H1 (cell line): ENCODE data around the gene OXTR. TPM values are rescaled to one million over a fixed set of nuclear protein-coding genes. Genes with fewer than 3 reads are reported as not detected.

ENCODE experiments used
- CTCF ChIA-PET: fragments of 300-600 bp; sonication (Branson Sonifier 250); formaldehyde crosslinking; loops from one replicate; lab custom pipeline; 2021; ENCODE audit not compliant: partially characterized antibody; lab: Charles Lee
- POLR2A ChIA-PET: fragments of 300-600 bp; sonication (Branson Sonifier 250); formaldehyde crosslinking; loops from one replicate; lab custom pipeline; 2021; ENCODE audit warnings: inconsistent platforms; ENCODE audit not compliant: partially characterized antibody; lab: Charles Lee
- DNase-seq, 2 experiments: peaks; one replicate each; pipeline versions ENCODE4 v3.0.0 to v3.0.0-alpha.2; 2010 to 2022; ENCODE audit warnings: low spot score in 2 of 2, low read depth in 1 of 2, mixed read lengths in 1 of 2
- FAIRE-seq: peaks from 2 replicates; lab custom pipeline; 2011; peaks lifted over from hg19 to GRCh38; lab: Jason Lieb, UNC
- H2AFZ ChIP-seq: 2 replicates; pipeline ENCODE4 v1.8.1; 2012; ENCODE audit warnings: low read length, inconsistent platforms
- H2AK5ac ChIP-seq: 2 replicates; pipeline ENCODE4 v1.6.1; 2013; ENCODE audit warnings: low read depth, low read length
- H2BK120ac ChIP-seq: replicated peaks from 2 replicates; pipeline ENCODE3; 2013; ENCODE audit warnings: low read depth, low read length, inconsistent platforms
- H2BK12ac ChIP-seq: 2 replicates; pipeline ENCODE4 v1.6.1; 2013; ENCODE audit warnings: low read depth, low read length
- H2BK15ac ChIP-seq: 2 replicates; pipeline ENCODE4 v1.6.1; 2013; ENCODE audit warnings: low read length
- H2BK20ac ChIP-seq: 2 replicates; pipeline ENCODE4 v1.6.1; 2013; ENCODE audit warnings: low read length
- H2BK5ac ChIP-seq: 2 replicates; pipeline ENCODE4 v1.6.1; 2013; ENCODE audit warnings: low read depth, low read length
- H3K14ac ChIP-seq: 2 replicates; pipeline ENCODE4 v1.6.1; 2013; ENCODE audit warnings: inconsistent platforms; ENCODE audit not compliant: insufficient read length
- H3K18ac ChIP-seq: 2 replicates; pipeline ENCODE4 v1.6.1; 2013; ENCODE audit warnings: low read length; ENCODE audit errors: extremely low read depth
- H3K23ac ChIP-seq: 2 replicates; pipeline ENCODE4 v1.6.1; 2013; ENCODE audit warnings: inconsistent platforms; ENCODE audit not compliant: insufficient read length
- H3K23me2 ChIP-seq: 2 replicates; pipeline ENCODE4 v1.6.1; 2013; ENCODE audit warnings: low read depth, low read length
- H3K27ac ChIP-seq: 2 replicates; pipeline ENCODE4 v1.6.1; 2011; ENCODE audit warnings: low read depth, low read length, inconsistent platforms
- H3K27me3 ChIP-seq, 4 experiments: replicated peaks in 1 of 4; 1 replicate in 1 of 4; 2 replicates in 3 of 4; pipeline versions ENCODE4 v1.6.1 to v1.8.1; 2011 to 2013; ENCODE audit warnings: low read length in 3 of 4, mild to moderate bottlenecking in 3 of 4, inconsistent platforms in 2 of 4, mixed read lengths in 2 of 4, moderate library complexity in 1 of 4; ENCODE audit not compliant: control insufficient read depth in 3 of 4, insufficient read depth in 3 of 4; ENCODE audit errors: extremely low read depth in 1 of 4
- H3K36me3 ChIP-seq, 4 experiments: 2 replicates each; pipeline versions ENCODE4 v1.6.1 to v1.8.1; 2011 to 2013; ENCODE audit warnings: mild to moderate bottlenecking in 4 of 4, low read length in 3 of 4, moderate library complexity in 2 of 4, control low read depth in 1 of 4, inconsistent platforms in 1 of 4; ENCODE audit not compliant: insufficient read depth in 4 of 4, control insufficient read depth in 2 of 4
- H3K4ac ChIP-seq: replicated peaks from 2 replicates; pipeline ENCODE3; 2013; ENCODE audit warnings: low read length, low read depth, mixed read lengths, inconsistent platforms; ENCODE audit not compliant: insufficient read length
- H3K4me1 ChIP-seq, 4 experiments: replicated peaks in 1 of 4; 1 replicate in 1 of 4; 2 replicates in 3 of 4; pipeline versions ENCODE4 v1.6.1 to v1.8.1; 2011 to 2013; ENCODE audit warnings: low read length in 3 of 4, inconsistent platforms in 2 of 4, mixed read lengths in 1 of 4; ENCODE audit not compliant: insufficient read depth in 4 of 4, control insufficient read depth in 3 of 4
- H3K4me2 ChIP-seq, 2 experiments: 2 replicates each; pipeline versions ENCODE4 v1.6.1 to v1.8.1; 2011 to 2013; ENCODE audit warnings: low read depth in 2 of 2, low read length in 2 of 2, control low read depth in 1 of 2, inconsistent platforms in 1 of 2, mild to moderate bottlenecking in 1 of 2; ENCODE audit not compliant: insufficient read depth in 1 of 2
- H3K4me3 ChIP-seq, 4 experiments: fragments of 200-600, 300-600 bp in 1 of 4; sonication (generic), shearing (Covaris generic), sonication (Bioruptor Twin) in 1 of 4; 2 replicates each; pipeline versions ENCODE4 v1.5.1 to v1.8.1; 2011 to 2016; ENCODE audit warnings: low read length in 4 of 4, low read depth in 3 of 4, control low read depth in 2 of 4, inconsistent platforms in 2 of 4, mild to moderate bottlenecking in 2 of 4, mixed read lengths in 1 of 4, moderate library complexity in 1 of 4; ENCODE audit not compliant: insufficient read depth in 2 of 4; ENCODE audit errors: extremely low read depth in 1 of 4
- H3K56ac ChIP-seq: replicated peaks from 2 replicates; pipeline ENCODE3; 2013; ENCODE audit warnings: low read depth, mild to moderate bottlenecking, mixed read lengths, low read length, inconsistent platforms; ENCODE audit not compliant: insufficient read length
- H3K79me1 ChIP-seq: 2 replicates; pipeline ENCODE4 v1.6.1; 2013; ENCODE audit warnings: low read depth, low read length, control low read depth
- H3K79me2 ChIP-seq, 2 experiments: 2 replicates each; pipeline versions ENCODE4 v1.6.1 to v1.8.1; 2012 to 2013; ENCODE audit warnings: low read length in 2 of 2, mild to moderate bottlenecking in 2 of 2, inconsistent platforms in 1 of 2; ENCODE audit not compliant: insufficient read depth in 2 of 2, control insufficient read depth in 1 of 2
- H3K9ac ChIP-seq, 4 experiments: replicated peaks in 1 of 4; 1 replicate in 1 of 4; 2 replicates in 3 of 4; pipeline versions ENCODE4 v1.6.1 to v1.8.1; 2011 to 2013; ENCODE audit warnings: low read depth in 3 of 4, low read length in 3 of 4, control low read depth in 2 of 4, mild to moderate bottlenecking in 2 of 4, moderate library complexity in 2 of 4, inconsistent platforms in 1 of 4; ENCODE audit errors: extremely low read depth in 1 of 4
- H3K9me3 ChIP-seq, 2 experiments: 2 replicates each; pipeline versions ENCODE4 v1.6.1 to v1.8.1; 2012 to 2013; ENCODE audit warnings: mild to moderate bottlenecking in 2 of 2, moderate library complexity in 2 of 2, control low read depth in 1 of 2, inconsistent platforms in 1 of 2, low read depth in 1 of 2, low read length in 1 of 2, mixed read lengths in 1 of 2; ENCODE audit not compliant: insufficient read depth in 2 of 2
- H4K20me1 ChIP-seq, 2 experiments: replicated peaks in 1 of 2; 2 replicates each; pipeline versions ENCODE3 to v1.8.1; 2011 to 2013; ENCODE audit warnings: inconsistent platforms in 2 of 2, low read length in 2 of 2, mild to moderate bottlenecking in 1 of 2; ENCODE audit not compliant: insufficient read depth in 2 of 2, control insufficient read depth in 1 of 2
- H4K5ac ChIP-seq: 2 replicates; pipeline ENCODE4 v1.6.1; 2013; ENCODE audit warnings: low read length, low read depth, mixed read lengths, inconsistent platforms; ENCODE audit not compliant: insufficient read length
- H4K8ac ChIP-seq: 2 replicates; pipeline ENCODE4 v1.8.0; 2013; ENCODE audit warnings: mild to moderate bottlenecking, moderate library complexity, low read length, inconsistent platforms; ENCODE audit not compliant: insufficient read depth; ENCODE audit errors: extremely low read depth
- H4K91ac ChIP-seq: replicated peaks from 2 replicates; pipeline ENCODE3; 2013; ENCODE audit warnings: low read length, mixed read lengths, inconsistent platforms; ENCODE audit not compliant: insufficient read length
- SP1 ChIP-seq: IDR thresholded peaks from 2 replicates; pipeline ENCODE4 v1.6.1; 2011; ENCODE audit warnings: low read depth, low read length
- WGBS, 2 experiments: shearing (Covaris generic) in 1 of 2; methylation state at CpG; one replicate each; pipeline versions ENCODE4 v1.1.6 to v1.1.7; 2013 to 2015; ENCODE audit warnings: low lambda C conversion rate in 2 of 2, mixed read lengths in 2 of 2, inconsistent platforms in 1 of 2, low coverage in 1 of 2, missing lambda C conversion rate in 1 of 2; ENCODE audit not compliant: insufficient replicate concordance in 2 of 2, insufficient coverage in 1 of 2, insufficient read length in 1 of 2; ENCODE audit errors: extremely low coverage in 1 of 2, missing lambda C conversion rate in 1 of 2; 5-methylcytosine and 5-hydroxymethylcytosine counted together
- polyA plus RNA-seq, 7 experiments: library from polyadenylated mRNA; depleted of rRNA in 3 of 7; stranded (reverse) in 5 of 7; unstranded in 2 of 7; fragments of >200 nt in 5 of 7; fragments of 200-250 nt in 2 of 7; gene quantifications; 1 replicate in 5 of 7; 2 replicates in 1 of 7; 4 replicates in 1 of 7; pipeline versions ENCODE4 v1.2.1 to v1.2.3, GENCODE V29; 2011 to 2013; ENCODE audit warnings: missing spikeins in 2 of 7, mixed read lengths in 2 of 7
- total RNA-seq: library from RNA; stranded (reverse); fragmentation: NEBNext Ultra II Directional; extraction: Animal tissue kit (Norgen Biotek cat#: 25700); gene quantifications from 2 replicates; pipeline ENCODE4 v1.2.1, GENCODE V29; 2021

Gene OXTR
- total and polyA plus RNA-seq, 2 of the 8 experiments (the other 6 are each of a cell fraction or from before 2014, with no cell fraction given) = 0.77 to 2.3 TPM

DNA sequence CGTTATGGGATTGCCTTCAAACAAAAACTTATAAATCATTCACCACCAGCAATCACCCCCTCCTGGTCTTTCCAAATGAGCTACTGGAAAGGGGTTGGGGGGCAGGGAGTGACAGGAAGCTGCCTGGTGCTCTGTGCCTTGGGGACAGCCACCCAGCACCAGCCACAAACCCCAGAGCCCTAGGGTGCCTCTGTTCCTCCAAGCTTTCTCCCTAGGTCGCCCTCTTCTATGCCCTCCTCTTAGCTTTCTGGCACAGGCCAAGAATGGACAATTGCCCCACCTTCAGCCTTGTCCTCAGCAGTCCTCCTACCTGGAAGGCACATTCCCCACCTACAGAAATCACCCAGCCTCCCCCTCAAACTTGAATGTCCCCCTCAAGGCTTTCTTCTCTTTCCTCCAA is 3.3 kb downstream of the OXTR start:
- POLR2A ChIA-PET = no interaction called here
- H3K14ac ChIP-seq = no peak overlapping the region
- WGBS, 2 experiments = 93% methylated on average over 2 of the region's 2 CpGs; no CpG with 5 or more reads in 1 of the 2 experiments
- DNase-seq (peak in 1 of 2 experiments; percentile 24), FAIRE-seq (no peak)
- no peak overlapping the region for H3K56ac ChIP-seq
- no peak overlapping the region for H3K23ac ChIP-seq
- no peak overlapping the region for H2BK15ac ChIP-seq
- no peak overlapping the region for H2BK120ac ChIP-seq
- peaks cover 0 to 17% (median 8%) of the 10 kb centered on the region in 4 experiments; a peak in 6 of 7 replicates for H3K4me1 ChIP-seq
- no peak overlapping the region for H3K4ac ChIP-seq
- no peaks in the 10 kb centered on the region for H3K9me3 ChIP-seq
- H4K91ac ChIP-seq = no peak overlapping the region
- no peak overlapping the region for H4K5ac ChIP-seq
- no peaks in the 10 kb centered on the region for H3K79me2 ChIP-seq
- no peak overlapping the region for H4K8ac ChIP-seq
- no peak overlapping the region for H3K27ac ChIP-seq
- H3K4me2 ChIP-seq = no peak overlapping the region
- no peaks in the 10 kb centered on the region for H3K79me1 ChIP-seq
- no peak overlapping the region for H2AFZ ChIP-seq
- peaks cover 24 to 38% (median 37%) of the 10 kb centered on the region in 4 experiments for H3K27me3 ChIP-seq
- no peak overlapping the region for H3K4me3 ChIP-seq
- CTCF ChIA-PET = interaction anchor here (0.6 to 3.1 kb wide), 8 partner anchors 10 to 1159 kb away, joined by 3 to 14 read pairs (median 5); no protein-coding TSS in a partner anchor
- no peak overlapping the region for H2BK5ac ChIP-seq
- no peak overlapping the region for H2BK12ac ChIP-seq
- H3K23me2 ChIP-seq = peaks cover 2% of the 10 kb centered on the region; the same call in 1 of the 2 replicates
- no peak overlapping the region for H3K18ac ChIP-seq
- no peak overlapping the region for H2AK5ac ChIP-seq
- H3K9ac ChIP-seq = no peak overlapping the region
- no peaks in the 10 kb centered on the region for H3K36me3 ChIP-seq
- H4K20me1 ChIP-seq = peaks cover 2 to 3% of the 10 kb centered on the region in 2 experiments
- TF ChIP-seq SP1 = no peak
- no peak overlapping the region for H2BK20ac ChIP-seq
